ENCODE data around the gene DCAF5. TPM values are rescaled to one million over a fixed set of nuclear protein-coding genes. Genes with fewer than 3 reads are reported as not detected.
"Not testable (repeated sequence)": the region's sequence is repeated elsewhere in the genome, so short reads cannot be mapped to it uniquely, and the experiment has no call there.

The DCAF5 gene
- total and polyA plus RNA-seq, 12 donors: 14.1 to 63.1 (median 57.4) TPM

DNA sequence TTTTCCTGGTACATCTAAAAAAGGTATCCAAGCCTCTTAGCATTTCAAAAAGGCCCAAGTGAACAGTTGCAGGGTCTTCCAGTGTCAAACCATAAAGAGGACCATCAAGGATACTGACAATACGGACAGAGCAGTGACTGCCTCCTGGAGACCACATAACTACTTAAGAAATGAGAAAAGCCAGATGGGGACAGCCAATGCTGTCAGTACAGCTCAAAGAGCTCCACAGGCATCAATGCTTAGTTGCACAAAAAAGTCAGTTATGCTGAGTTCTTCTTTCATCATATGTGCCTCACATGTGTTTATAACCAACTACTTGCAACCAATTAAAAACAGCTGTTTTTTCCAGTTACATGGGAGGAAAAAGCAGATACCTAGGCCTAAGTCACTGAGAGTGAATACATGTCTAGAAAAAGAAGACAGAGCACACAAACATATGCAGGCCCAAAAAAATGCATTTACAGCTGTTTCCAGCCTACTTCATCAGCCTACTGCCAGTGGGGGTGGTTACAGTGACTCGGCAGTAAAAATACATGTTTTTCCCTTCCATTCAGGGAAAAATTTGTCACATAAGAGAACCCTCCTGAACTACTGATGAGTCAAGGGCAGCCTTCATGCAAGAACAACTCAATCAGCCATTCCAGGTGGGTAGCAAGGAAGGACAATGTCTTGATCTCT, 84.0 kb downstream of the DCAF5 start:
- Histone ChIP-seq H3K4me3 (no peak overlapping the region), H3K4me1 (peaks cover 0 to 15% (median 0%) of the 10 kb centered on the region in 9 donors), H3K36me3 (peaks cover 0 to 94% (median 37%) of the 10 kb centered on the region in 9 donors), H3K27me3 (no peaks in the 10 kb centered on the region), H3K9me3 (no peaks in the 10 kb centered on the region), H3K27ac (peak overlapping the region in 2 of 10 donors; percentile 1 to 6)
- 75 to 84% methylated on average over 2 of the region's 2 CpGs for WGBS, 2 donors
- intact Hi-C loops (cut with DNase I): no loop called here
- no peak for DNase-seq
- peak in 3 of 8 donors; percentile 17 to 41 (median 26) for ATAC-seq
- TF ChIP-seq, protein P1, sequence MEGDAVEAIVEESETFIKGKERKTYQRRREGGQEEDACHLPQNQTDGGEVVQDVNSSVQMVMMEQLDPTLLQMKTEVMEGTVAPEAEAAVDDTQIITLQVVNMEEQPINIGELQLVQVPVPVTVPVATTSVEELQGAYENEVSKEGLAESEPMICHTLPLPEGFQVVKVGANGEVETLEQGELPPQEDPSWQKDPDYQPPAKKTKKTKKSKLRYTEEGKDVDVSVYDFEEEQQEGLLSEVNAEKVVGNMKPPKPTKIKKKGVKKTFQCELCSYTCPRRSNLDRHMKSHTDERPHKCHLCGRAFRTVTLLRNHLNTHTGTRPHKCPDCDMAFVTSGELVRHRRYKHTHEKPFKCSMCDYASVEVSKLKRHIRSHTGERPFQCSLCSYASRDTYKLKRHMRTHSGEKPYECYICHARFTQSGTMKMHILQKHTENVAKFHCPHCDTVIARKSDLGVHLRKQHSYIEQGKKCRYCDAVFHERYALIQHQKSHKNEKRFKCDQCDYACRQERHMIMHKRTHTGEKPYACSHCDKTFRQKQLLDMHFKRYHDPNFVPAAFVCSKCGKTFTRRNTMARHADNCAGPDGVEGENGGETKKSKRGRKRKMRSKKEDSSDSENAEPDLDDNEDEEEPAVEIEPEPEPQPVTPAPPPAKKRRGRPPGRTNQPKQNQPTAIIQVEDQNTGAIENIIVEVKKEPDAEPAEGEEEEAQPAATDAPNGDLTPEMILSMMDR (IDR thresholded peaks at IDR 0.05): no peak

GRCh38 chr14:69066396-69067171, 86.3 kb downstream of the DCAF5 start:
- Histone ChIP-seq H3K9me3 (no peaks in the 10 kb centered on the region), H3K27me3 (no peaks in the 10 kb centered on the region), H3K4me1 (peaks cover 0 to 8% (median 0%) of the 10 kb centered on the region in 9 donors), H3K4me3 (no peak overlapping the region), H3K27ac (no peak overlapping the region), H3K36me3 (peaks cover 0 to 94% (median 43%) of the 10 kb centered on the region in 9 donors)
- 89 to 92% methylated on average over 3 of the region's 3 CpGs for WGBS, 2 donors
- ATAC-seq (no peak), DNase-seq (no peak)
- intact Hi-C loops (cut with DNase I): no loop called here
- TF ChIP-seq, protein P1 (IDR thresholded peaks at IDR 0.05): no peak

- peaks cover 0 to 94% (median 43%) of the 10 kb centered on the region in 9 donors for H3K36me3 ChIP-seq
- H3K27me3 ChIP-seq; H3K27ac ChIP-seq; H3K4me1 ChIP-seq; intact Hi-C loops (cut with DNase I); H3K4me3 ChIP-seq; ATAC-seq; H3K9me3 ChIP-seq; DNase-seq: not testable (repeated sequence)
- WGBS, 2 donors: 99% methylated on average over 4 of the region's 4 CpGs
Measured at GRCh38 chr14:69065934-69066333, 87.0 kb downstream of the DCAF5 start.

DNA sequence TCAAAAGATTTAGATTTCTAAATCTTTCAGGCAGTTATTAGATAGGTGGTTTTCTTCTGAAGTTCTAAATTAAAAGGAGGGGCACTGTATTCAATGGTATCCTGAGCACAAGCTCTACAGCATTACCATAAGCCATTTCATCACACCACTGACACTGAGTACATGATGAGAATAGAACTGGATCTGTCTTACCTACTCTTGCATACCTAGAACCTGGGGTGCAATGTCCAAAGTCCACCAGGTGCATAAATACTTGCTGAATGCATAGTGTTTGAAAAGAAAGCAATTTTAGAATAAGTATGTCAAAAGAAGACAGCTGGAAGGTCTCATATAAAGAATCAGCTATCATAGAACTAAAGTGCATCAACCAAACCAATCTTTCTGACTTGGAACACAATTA, 88.3 kb downstream of the DCAF5 start:
- ATAC-seq: no peak

More for the DNA sequence above, 88.3 kb downstream of the DCAF5 start:
- no peaks in the 10 kb centered on the region for H3K9me3 ChIP-seq
- H3K27me3 ChIP-seq: no peaks in the 10 kb centered on the region
- DNase-seq: no peak
- H3K27ac ChIP-seq: no peak overlapping the region
- intact Hi-C loops (cut with DNase I): no loop called here
- H3K36me3 ChIP-seq: peaks cover 0 to 93% (median 43%) of the 10 kb centered on the region in 9 donors
- TF ChIP-seq, protein P1 (IDR thresholded peaks at IDR 0.05): no peak
- no peak overlapping the region for H3K4me3 ChIP-seq
- peaks cover 0 to 22% (median 7%) of the 10 kb centered on the region in 9 donors for H3K4me1 ChIP-seq
